Muscle of back (tissue), 11 donors: Measurements from ENCODE around the gene TBL1XR1. TPM values are rescaled to one million over a fixed set of nuclear protein-coding genes. Genes with fewer than 3 reads are reported as not detected.

Source experiments
- DNase-seq, 3 donors: peaks; one replicate each; pipeline versions ENCODE4 v3.0.0 to v3.0.0-alpha.2; 2013
- polyA plus RNA-seq, 10 donors: library from polyadenylated mRNA; unstranded; fragments of 120-200 nt; gene quantifications; one replicate each; pipeline ENCODE4 v1.2.1, GENCODE V29; 2013; ENCODE audit not compliant: insufficient read length in 10 of 10

TBL1XR1 gene
- polyA plus RNA-seq, 10 donors, result 51.7 to 89.0 (median 71.1) TPM

- DNase-seq, result no peak
Measured at GRCh38 chr3:176971613-176972174, 225.6 kb downstream of the TBL1XR1 start.

- no peak for DNase-seq
Measured at GRCh38 chr3:176970770-176971169, 226.5 kb downstream of the TBL1XR1 start.

- DNase-seq, result no peak
Measured at GRCh38 chr3:176969506-176969905, 227.8 kb downstream of the TBL1XR1 start.
